ENCODE data around the gene TRAPPC1.

DNA sequence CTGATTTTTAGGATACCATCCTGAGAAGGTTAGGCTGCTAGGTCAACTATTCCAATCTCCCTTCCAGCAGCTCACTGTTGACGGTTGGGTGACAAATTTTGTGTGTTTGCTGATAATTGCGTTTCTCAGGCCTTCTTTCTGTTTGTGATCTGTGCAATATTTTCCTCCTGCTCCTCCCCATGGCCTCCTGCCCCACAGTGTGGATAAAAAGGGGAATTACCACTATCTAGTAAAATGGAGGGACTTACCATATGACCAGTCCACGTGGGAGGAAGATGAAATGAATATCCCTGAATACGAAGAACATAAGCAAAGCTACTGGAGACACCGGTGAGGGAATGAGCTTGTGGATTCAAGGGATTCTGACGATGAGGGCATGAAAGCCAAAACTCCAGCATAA is 34.0 kb downstream of the TRAPPC1 start:
- TF ChIP-seq EZH2 (IDR thresholded peaks at IDR 0.05; ENCODE audit: insufficient read depth, low read length), result no peak
- TF ChIP-seq, protein P1, sequence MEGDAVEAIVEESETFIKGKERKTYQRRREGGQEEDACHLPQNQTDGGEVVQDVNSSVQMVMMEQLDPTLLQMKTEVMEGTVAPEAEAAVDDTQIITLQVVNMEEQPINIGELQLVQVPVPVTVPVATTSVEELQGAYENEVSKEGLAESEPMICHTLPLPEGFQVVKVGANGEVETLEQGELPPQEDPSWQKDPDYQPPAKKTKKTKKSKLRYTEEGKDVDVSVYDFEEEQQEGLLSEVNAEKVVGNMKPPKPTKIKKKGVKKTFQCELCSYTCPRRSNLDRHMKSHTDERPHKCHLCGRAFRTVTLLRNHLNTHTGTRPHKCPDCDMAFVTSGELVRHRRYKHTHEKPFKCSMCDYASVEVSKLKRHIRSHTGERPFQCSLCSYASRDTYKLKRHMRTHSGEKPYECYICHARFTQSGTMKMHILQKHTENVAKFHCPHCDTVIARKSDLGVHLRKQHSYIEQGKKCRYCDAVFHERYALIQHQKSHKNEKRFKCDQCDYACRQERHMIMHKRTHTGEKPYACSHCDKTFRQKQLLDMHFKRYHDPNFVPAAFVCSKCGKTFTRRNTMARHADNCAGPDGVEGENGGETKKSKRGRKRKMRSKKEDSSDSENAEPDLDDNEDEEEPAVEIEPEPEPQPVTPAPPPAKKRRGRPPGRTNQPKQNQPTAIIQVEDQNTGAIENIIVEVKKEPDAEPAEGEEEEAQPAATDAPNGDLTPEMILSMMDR (IDR thresholded peaks at IDR 0.05; ENCODE audit: insufficient read depth, low read depth, low read length), result peak; percentile 28

All from astrocyte (in vitro differentiated cells and primary cell).